ENCODE data around the gene DNLZ. TPM values are rescaled to one million over a fixed set of nuclear protein-coding genes. Genes with fewer than 3 reads are reported as not detected.

DNLZ gene
- total and polyA plus RNA-seq, 9 of the 15 experiments (the other 6 are each of a cell fraction or from before 2014, with no cell fraction given) = 0.17 to 44.6 (median 3.4) TPM

DNA sequence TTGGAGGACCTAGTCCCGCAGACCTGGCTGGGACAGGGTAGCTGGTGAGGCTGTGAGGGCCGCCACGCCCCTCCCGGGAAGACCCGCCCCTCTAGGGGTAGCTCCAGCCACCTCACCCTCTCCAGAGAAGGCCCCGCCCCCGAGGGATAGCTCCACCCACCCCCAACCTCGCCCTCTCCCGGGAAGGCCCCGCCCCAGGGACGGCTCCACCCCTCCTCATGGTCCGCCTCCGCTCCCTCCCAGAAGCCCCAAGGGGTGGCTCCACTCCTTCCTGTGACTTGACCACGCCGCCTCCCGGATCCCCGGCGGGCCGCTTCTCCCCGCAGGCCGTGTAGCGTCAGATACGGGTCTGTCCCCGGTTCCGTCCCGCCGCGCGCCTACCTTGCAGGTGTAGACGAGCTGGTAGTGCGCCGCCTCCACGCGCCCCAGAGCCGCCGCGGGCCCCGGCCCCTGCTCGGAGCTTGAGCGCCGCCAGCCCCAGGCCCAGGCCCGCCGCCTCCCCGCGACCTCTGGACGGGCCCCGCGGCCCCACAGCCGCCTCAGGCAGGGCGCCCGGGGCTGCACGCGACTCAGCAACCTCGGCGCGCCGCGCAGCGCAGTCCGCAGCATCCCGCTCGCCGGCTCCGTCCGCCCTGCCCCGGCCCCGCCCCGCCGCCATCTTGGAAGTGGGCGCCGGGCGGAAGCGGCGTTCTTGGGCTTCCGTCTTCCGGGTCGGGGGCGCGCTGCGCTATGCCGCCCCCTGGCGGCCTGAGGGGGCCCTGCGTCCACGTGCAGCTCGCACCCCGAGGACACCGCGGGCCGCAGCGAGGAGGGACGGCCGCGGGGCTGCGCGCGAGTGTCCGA lies at the start of gene DNLZ (continued):
- TF ChIP-seq, protein P1, sequence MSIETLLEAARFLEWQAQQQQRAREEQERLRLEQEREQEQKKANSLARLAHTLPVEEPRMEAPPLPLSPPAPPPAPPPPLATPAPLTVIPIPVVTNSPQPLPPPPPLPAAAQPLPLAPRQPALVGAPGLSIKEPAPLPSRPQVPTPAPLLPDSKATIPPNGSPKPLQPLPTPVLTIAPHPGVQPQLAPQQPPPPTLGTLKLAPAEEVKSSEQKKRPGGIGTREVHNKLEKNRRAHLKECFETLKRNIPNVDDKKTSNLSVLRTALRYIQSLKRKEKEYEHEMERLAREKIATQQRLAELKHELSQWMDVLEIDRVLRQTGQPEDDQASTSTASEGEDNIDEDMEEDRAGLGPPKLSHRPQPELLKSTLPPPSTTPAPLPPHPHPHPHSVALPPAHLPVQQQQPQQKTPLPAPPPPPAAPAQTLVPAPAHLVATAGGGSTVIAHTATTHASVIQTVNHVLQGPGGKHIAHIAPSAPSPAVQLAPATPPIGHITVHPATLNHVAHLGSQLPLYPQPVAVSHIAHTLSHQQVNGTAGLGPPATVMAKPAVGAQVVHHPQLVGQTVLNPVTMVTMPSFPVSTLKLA (conservative IDR thresholded peaks at IDR 0.05) = peak; percentile 94 to 98
- TF ChIP-seq ARID4B (CRISPR knock-in tag; IDR thresholded peaks at IDR 0.05) (peak; percentile 99), ETS1 (conservative IDR thresholded peaks at IDR 0.05; ENCODE audit: control insufficient read depth, low read depth, low read length) (peak; percentile 97), ZFP30 (CRISPR knock-in tag; IDR thresholded peaks at IDR 0.05; ENCODE audit: borderline replicate concordance) (no peak), ATF7 (IDR thresholded peaks at IDR 0.05) (peak; percentile 59), NFE2 (IDR thresholded peaks at IDR 0.05; ENCODE audit: low read depth) (0 out of 2 replicates have a peak, but pooled peaks have one; percentile 20), AFF4 (CRISPR knock-in tag; IDR thresholded peaks at IDR 0.05) (peak; percentile 92), SRSF1 (IDR thresholded peaks at IDR 0.05; ENCODE audit: low read depth, low read length) (peak; percentile 33; the same call in 1 of the 2 replicates), RHOXF2B (CRISPR knock-in tag; conservative IDR thresholded peaks at IDR 0.05) (0 out of 2 replicates have a peak, but pooled peaks have one; percentile 16)
- TF ChIP-seq, protein P2, sequence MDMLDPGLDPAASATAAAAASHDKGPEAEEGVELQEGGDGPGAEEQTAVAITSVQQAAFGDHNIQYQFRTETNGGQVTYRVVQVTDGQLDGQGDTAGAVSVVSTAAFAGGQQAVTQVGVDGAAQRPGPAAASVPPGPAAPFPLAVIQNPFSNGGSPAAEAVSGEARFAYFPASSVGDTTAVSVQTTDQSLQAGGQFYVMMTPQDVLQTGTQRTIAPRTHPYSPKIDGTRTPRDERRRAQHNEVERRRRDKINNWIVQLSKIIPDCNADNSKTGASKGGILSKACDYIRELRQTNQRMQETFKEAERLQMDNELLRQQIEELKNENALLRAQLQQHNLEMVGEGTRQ (CRISPR knock-in tag; IDR thresholded peaks at IDR 0.05) = peak; percentile 70
- TF ChIP-seq, protein P3, sequence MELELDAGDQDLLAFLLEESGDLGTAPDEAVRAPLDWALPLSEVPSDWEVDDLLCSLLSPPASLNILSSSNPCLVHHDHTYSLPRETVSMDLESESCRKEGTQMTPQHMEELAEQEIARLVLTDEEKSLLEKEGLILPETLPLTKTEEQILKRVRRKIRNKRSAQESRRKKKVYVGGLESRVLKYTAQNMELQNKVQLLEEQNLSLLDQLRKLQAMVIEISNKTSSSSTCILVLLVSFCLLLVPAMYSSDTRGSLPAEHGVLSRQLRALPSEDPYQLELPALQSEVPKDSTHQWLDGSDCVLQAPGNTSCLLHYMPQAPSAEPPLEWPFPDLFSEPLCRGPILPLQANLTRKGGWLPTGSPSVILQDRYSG (tag; conservative IDR thresholded peaks at IDR 0.05; ENCODE audit: low read depth) = no peak

Measured in K562 (cell line).